AG04450 (cell line): ENCODE results near the gene IBA57. TPM values are rescaled to one million over a fixed set of nuclear protein-coding genes. Genes with fewer than 3 reads are reported as not detected.

ENCODE experiments used
- CTCF ChIA-PET: fragments of 300-600, 350-600 bp; formaldehyde crosslinking; extraction: SDS; loops from one replicate; lab custom pipeline; 2022; ENCODE audit warnings: antibody characterized with exemption, inconsistent platforms; lab: Charles Lee
- POLR2A ChIA-PET: fragments of 350-600 bp; formaldehyde crosslinking; extraction: SDS; loops from one replicate; lab custom pipeline; 2021; ENCODE audit warnings: antibody characterized with exemption, inconsistent platforms; lab: Yijun Ruan, JAX
- DNase-seq: peaks from one replicate; pipeline ENCODE4 v3.0.0-alpha.2; 2011; ENCODE audit warnings: low read depth, low spot score
- H3K27ac ChIP-seq: one replicate; pipeline ENCODE4 v1.5.1; 2012; ENCODE audit warnings: low read depth, low read length, control low read depth
- H3K27me3 ChIP-seq: one replicate; pipeline ENCODE4 v1.6.0; 2012; ENCODE audit warnings: low read length; ENCODE audit not compliant: control insufficient read depth, insufficient read depth
- H3K4me3 ChIP-seq: 2 replicates; pipeline ENCODE4 v1.5.1; 2011; ENCODE audit warnings: mild to moderate bottlenecking, low read depth, low read length, control low read depth
- H3K9me3 ChIP-seq: 2 replicates; pipeline ENCODE4 v1.5.1; 2012; ENCODE audit warnings: low read length; ENCODE audit not compliant: control insufficient read depth, insufficient read depth
- polyA plus RNA-seq: library from polyadenylated mRNA; depleted of rRNA; stranded (reverse); fragments of >200 nt; gene quantifications from 2 replicates; pipeline ENCODE4 v1.2.3, GENCODE V29; 2011
- TF ChIP-seq, protein P1 (sequence below): IDR thresholded peaks from 2 replicates; pipeline ENCODE4 v1.5.1; 2011; ENCODE audit warnings: low read depth, low read length, control low read depth, inconsistent platforms

IBA57 gene
- polyA plus RNA-seq, 1 experiment: 1.4 TPM

DNA sequence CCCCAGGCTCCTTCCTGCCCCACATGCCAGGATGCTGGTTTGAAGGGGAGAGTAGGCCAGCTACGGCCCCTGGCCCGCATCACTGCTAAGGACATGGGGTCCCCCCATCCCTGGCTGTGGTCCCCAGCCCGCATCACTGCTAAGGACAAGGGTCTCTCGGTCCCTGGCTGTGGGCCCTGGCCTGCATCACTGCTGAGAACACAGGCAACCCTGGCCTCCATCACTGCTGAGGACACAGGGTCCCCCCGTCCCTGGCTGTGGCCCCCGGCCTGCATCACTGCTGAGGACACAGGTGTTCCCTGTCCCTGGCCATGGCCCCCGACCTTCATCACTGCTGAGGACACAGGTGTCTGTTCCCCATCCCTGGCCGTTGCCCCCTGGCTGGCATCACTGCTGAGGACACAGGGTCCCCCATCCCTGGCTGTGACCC is 41.8 kb downstream of the IBA57 start:
- no peak overlapping the region for H3K27ac ChIP-seq
- H3K27me3 ChIP-seq: no peaks in the 10 kb centered on the region
- TF ChIP-seq, protein P1, sequence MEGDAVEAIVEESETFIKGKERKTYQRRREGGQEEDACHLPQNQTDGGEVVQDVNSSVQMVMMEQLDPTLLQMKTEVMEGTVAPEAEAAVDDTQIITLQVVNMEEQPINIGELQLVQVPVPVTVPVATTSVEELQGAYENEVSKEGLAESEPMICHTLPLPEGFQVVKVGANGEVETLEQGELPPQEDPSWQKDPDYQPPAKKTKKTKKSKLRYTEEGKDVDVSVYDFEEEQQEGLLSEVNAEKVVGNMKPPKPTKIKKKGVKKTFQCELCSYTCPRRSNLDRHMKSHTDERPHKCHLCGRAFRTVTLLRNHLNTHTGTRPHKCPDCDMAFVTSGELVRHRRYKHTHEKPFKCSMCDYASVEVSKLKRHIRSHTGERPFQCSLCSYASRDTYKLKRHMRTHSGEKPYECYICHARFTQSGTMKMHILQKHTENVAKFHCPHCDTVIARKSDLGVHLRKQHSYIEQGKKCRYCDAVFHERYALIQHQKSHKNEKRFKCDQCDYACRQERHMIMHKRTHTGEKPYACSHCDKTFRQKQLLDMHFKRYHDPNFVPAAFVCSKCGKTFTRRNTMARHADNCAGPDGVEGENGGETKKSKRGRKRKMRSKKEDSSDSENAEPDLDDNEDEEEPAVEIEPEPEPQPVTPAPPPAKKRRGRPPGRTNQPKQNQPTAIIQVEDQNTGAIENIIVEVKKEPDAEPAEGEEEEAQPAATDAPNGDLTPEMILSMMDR: no peak
- H3K9me3 ChIP-seq: peaks cover under 1% of the 10 kb centered on the region; the same call in 1 of the 2 replicates
- CTCF ChIA-PET: no interaction called here
- no peak for DNase-seq
- POLR2A ChIA-PET: no interaction called here
- H3K4me3 ChIP-seq: no peak overlapping the region

DNA sequence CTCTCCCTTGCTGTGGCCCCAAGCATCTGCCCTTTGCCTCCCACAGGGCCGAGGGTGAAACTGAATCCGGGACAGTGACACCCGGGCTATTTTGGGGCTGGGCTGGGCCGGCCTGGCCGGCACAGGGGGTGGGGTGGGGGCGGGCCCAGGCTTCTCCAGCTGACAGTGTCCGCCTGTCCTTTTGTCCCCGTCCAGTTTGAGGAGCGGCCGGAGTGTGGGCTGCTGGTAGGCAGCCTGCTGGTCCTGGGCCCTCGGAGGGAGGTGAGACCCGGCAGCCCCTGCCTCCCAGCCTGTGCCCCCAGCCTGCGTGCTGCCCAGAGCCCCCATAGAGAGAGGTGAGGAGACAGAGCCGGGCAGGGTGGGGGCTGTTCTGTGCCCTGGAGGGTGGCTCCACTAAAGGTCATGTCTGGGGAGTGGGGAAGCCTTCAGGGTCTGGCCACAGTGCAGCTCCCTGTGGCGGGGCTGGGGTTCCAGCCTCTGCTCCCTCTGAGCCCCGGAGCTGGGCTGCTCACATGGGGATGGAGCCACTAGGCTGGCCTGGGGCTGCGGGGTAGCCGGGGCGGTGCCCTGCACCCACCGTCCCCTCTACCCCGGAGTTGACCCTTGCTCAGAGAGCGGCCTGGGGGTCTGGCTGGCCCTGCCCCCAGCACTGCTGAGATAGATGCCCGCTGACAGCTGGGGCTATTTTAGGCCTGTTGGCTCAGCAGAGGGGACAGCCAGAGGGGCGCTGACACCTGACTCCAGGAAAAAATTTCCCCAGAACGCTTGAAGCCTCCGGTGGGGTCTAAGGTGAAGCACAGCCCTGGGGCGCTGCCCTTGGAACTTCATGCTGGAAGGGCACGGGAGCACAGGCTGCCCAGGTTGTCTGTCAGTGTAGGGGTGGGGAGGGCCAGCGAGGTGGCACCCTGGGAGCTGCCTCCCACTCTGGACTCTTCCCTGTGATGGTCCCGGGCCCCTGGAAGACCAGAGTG is 42.5 kb downstream of the IBA57 start, which contains the start of gene OBSCN:
OBSCN (plus strand) TSS at position 194 of the 971 bp plus-strand sequence. CDS start 3,740 bp downstream, outside the sequence.
- no peak for DNase-seq
- no peak within 1 kb of the TSS for H3K4me3 ChIP-seq
- peaks cover 3% of the 10 kb centered on the region; the same call in 1 of the 2 replicates for H3K9me3 ChIP-seq
- ChIA-PET POLR2A (no interaction called here), CTCF (no interaction called here)
- peaks cover 3% of the 10 kb centered on the region for H3K27me3 ChIP-seq
- TF ChIP-seq, protein P1: no peak
- H3K27ac ChIP-seq: no peak within 1 kb of the TSS

- Histone ChIP-seq H3K4me3 (no peak overlapping the region), H3K27me3 (peaks cover 3% of the 10 kb centered on the region), H3K9me3 (peaks cover 3% of the 10 kb centered on the region; the same call in 1 of the 2 replicates), H3K27ac (no peak overlapping the region)
- TF ChIP-seq, protein P1: no peak
- ChIA-PET POLR2A (no interaction called here), CTCF (no interaction called here)
- no peak for DNase-seq
Measured at GRCh38 chr1:228208831-228209551, 43.4 kb downstream of the IBA57 start.

DNA sequence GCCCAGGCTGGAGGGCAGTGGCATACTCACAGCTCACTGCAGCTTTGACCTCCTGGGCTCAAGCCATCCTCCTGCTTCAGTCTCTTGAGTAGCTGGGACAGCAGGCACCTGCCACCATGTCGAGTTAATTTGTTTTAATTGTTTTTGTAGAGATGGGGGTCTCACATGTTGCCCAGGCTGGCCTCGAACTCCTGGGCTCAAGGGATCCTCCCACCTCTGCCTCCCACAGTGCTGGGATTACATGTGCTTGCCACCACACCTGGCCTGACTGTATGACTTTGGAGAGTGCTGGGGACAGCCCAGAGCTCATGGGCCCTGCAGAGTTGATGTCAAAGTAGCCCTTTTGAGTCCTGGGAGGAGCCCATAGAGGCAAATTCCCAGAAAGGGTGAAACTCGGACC is 44.1 kb downstream of the IBA57 start:
- Histone ChIP-seq H3K4me3 (no peak overlapping the region), H3K9me3 (peaks cover 3% of the 10 kb centered on the region; the same call in 1 of the 2 replicates), H3K27me3 (peaks cover 3% of the 10 kb centered on the region), H3K27ac (no peak overlapping the region)
- ChIA-PET POLR2A (no interaction called here), CTCF (no interaction called here)
- DNase-seq: no peak
- TF ChIP-seq, protein P1: no peak
